Bronchial epithelial cell (primary cell): ENCODE data around the gene ALS2CL. TPM values are rescaled to one million over a fixed set of nuclear protein-coding genes. Genes with fewer than 3 reads are reported as not detected.

Experiments
- DNase-seq: peaks from one replicate; pipeline ENCODE4 v3.0.0-alpha.2; 2010; ENCODE audit warnings: low read depth
- FAIRE-seq: peaks from 2 replicates; lab custom pipeline; 2011; peaks lifted over from hg19 to GRCh38; lab: Jason Lieb, UNC
- H3K27me3 ChIP-seq: 2 replicates; pipeline ENCODE4 v1.5.1; 2011; ENCODE audit warnings: low read length; ENCODE audit not compliant: control insufficient read depth, insufficient read depth
- H3K36me3 ChIP-seq: 2 replicates; pipeline ENCODE4 v1.5.1; 2011; ENCODE audit warnings: low read length; ENCODE audit not compliant: control insufficient read depth, insufficient read depth
- H3K4me3 ChIP-seq: 2 replicates; pipeline ENCODE4 v1.5.1; 2011; ENCODE audit warnings: mild to moderate bottlenecking, low read depth, low read length, control low read depth
- CTCF ChIP-seq: IDR thresholded peaks from 2 replicates; pipeline ENCODE4 v1.5.1; 2011; ENCODE audit warnings: mild to moderate bottlenecking, moderate library complexity, low read length, control low read depth, inconsistent platforms; ENCODE audit not compliant: insufficient read depth, severe bottlenecking
- total RNA-seq: library from RNA; depleted of rRNA; stranded (reverse); fragments of >200 nt; gene quantifications from 2 replicates; pipeline ENCODE4 v1.2.1, GENCODE V29; 2014

ALS2CL gene
- total RNA-seq, 1 donor from 2014 or later, result 163 TPM

- H3K27me3 ChIP-seq, result no peaks in the 10 kb centered on the region
- no peak for FAIRE-seq
- TF ChIP-seq CTCF, result no peak
- H3K4me3 ChIP-seq, result no peak overlapping the region
- DNase-seq, result no peak
- H3K36me3 ChIP-seq, result no peaks in the 10 kb centered on the region
Measured at GRCh38 chr3:46709721-46710120, 16.2 kb upstream of the ALS2CL start.

- no peaks in the 10 kb centered on the region for H3K27me3 ChIP-seq
- H3K36me3 ChIP-seq, result no peaks in the 10 kb centered on the region
- no peak for TF ChIP-seq CTCF
- FAIRE-seq (peak; percentile 79), DNase-seq (no peak)
- no peak overlapping the region for H3K4me3 ChIP-seq
Measured at GRCh38 chr3:46709157-46709654, 15.7 kb upstream of the ALS2CL start.

- Histone ChIP-seq H3K27me3 (no peaks in the 10 kb centered on the region), H3K36me3 (no peaks in the 10 kb centered on the region), H3K4me3 (no peak overlapping the region)
- FAIRE-seq (no peak), DNase-seq (no peak)
- no peak for TF ChIP-seq CTCF
Measured at GRCh38 chr3:46708401-46709156, 15.1 kb upstream of the ALS2CL start.

GRCh38 chr3:46707601-46708011 lies 14.1 kb upstream of the ALS2CL start:
- TF ChIP-seq CTCF, result no peak
- Histone ChIP-seq H3K36me3 (no peaks in the 10 kb centered on the region), H3K4me3 (no peak overlapping the region), H3K27me3 (peaks cover under 1% of the 10 kb centered on the region)
- DNase-seq (no peak), FAIRE-seq (no peak)

GRCh38 chr3:46706771-46707582 lies 13.5 kb upstream of the ALS2CL start:
- peak; percentile 2 for TF ChIP-seq CTCF
- DNase-seq, result no peak
- no peak for FAIRE-seq
- peaks cover 2% of the 10 kb centered on the region for H3K27me3 ChIP-seq
- no peaks in the 10 kb centered on the region for H3K36me3 ChIP-seq
- H3K4me3 ChIP-seq, result no peak overlapping the region
